CD4-positive, alpha-beta T cell treated with Interferon gamma for 1 hour (primary cell): ENCODE measurements around the gene CCNJ.
"Not testable (repeated sequence)": the region's sequence is repeated elsewhere in the genome, so short reads cannot be mapped to it uniquely, and the experiment has no call there.

ENCODE experiments used
- DNase-seq: peaks from one replicate; pipeline ENCODE4 v3.0.0-alpha.2; 2020

The CCNJ gene

GRCh38 chr10:96043033-96043892, at the start of gene CCNJ:
Gene CCNJ, plus strand, starts transcription at chr10:96043583. Its CDS starts 811 bp downstream, at chr10:96044394.
- DNase-seq = peak; percentile 84

GRCh38 chr10:95994376-95994775, 49.0 kb upstream of the CCNJ start:
- not testable (repeated sequence) for DNase-seq

- DNase-seq = no peak
These were observed 45.1 kb upstream of the CCNJ start for GRCh38 chr10:95998255-95998784.

GRCh38 chr10:96013956-96014355, 29.4 kb upstream of the CCNJ start:
- no peak for DNase-seq

GRCh38 chr10:96014473-96015102, 28.8 kb upstream of the CCNJ start:
- DNase-seq = no peak

GRCh38 chr10:96017191-96017687, 26.1 kb upstream of the CCNJ start:
- no peak for DNase-seq

- DNase-seq = no peak
These were observed 22.1 kb upstream of the CCNJ start for GRCh38 chr10:96021332-96021731.

GRCh38 chr10:96022739-96023138, 20.6 kb upstream of the CCNJ start:
- no peak for DNase-seq

- DNase-seq = no peak
These were observed 20.2 kb upstream of the CCNJ start for GRCh38 chr10:96023168-96023567.

- peak; percentile 2 for DNase-seq
These were observed 17.8 kb upstream of the CCNJ start for GRCh38 chr10:96025566-96025965.

GRCh38 chr10:96034625-96035024, 8.8 kb upstream of the CCNJ start:
- DNase-seq = no peak

GRCh38 chr10:96038476-96039387, 4.7 kb upstream of the CCNJ start:
- no peak for DNase-seq

GRCh38 chr10:96041146-96041545, 2.2 kb upstream of the CCNJ start:
- DNase-seq = no peak

- peak; percentile 29 for DNase-seq
These were observed 721 bp downstream of the CCNJ start for GRCh38 chr10:96043893-96044715.

GRCh38 chr10:96044736-96045135, 1.4 kb downstream of the CCNJ start:
- DNase-seq = no peak

- no peak for DNase-seq
These were observed 3.2 kb downstream of the CCNJ start for GRCh38 chr10:96046546-96046945.

- no peak for DNase-seq
These were observed 3.7 kb downstream of the CCNJ start for GRCh38 chr10:96047004-96047649.

- DNase-seq = not testable (repeated sequence)
These were observed 4.5 kb downstream of the CCNJ start for GRCh38 chr10:96047925-96048324.

GRCh38 chr10:96049340-96049739, 6.0 kb downstream of the CCNJ start:
- DNase-seq = no peak

GRCh38 chr10:96053985-96054384, 10.6 kb downstream of the CCNJ start:
- DNase-seq = no peak

GRCh38 chr10:96056787-96057186, 13.4 kb downstream of the CCNJ start:
- no peak for DNase-seq
